HG03108 (cell line): ENCODE measurements around the gene PTPRT.

Source experiments
- ATAC-seq: cut with Tn5 transposase; IDR thresholded peaks from one replicate; pipeline ENCODE4 v1.9.1; 2021; ENCODE audit warnings: moderate library complexity; ENCODE audit not compliant: unreplicated experiment

The PTPRT gene

GRCh38 chr20:42978184-42978974 is 211.3 kb downstream of the PTPRT start:
- ATAC-seq = no peak

DNA sequence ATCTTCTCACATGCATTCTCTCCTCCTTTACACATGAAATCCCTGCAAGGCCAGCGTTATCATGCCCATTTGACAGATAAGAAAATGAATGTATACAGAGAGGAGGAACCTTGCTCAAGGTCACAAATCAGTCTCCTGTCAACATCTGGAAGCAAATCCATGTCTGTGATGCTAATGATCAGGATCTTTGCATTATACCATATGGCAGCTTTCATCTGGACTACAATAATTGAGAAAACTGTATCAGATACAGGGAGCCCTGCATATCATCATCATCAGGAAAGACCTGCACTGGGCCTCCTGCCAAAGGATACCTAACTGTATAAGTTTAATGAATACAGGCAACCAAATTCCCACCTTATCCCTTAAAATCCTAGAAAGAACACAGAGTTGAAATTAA is 213.7 kb downstream of the PTPRT start:
- no peak for ATAC-seq

GRCh38 chr20:42974347-42974746 is 215.4 kb downstream of the PTPRT start:
- no peak for ATAC-seq

- no peak for ATAC-seq
Observed at GRCh38 chr20:42972591-42972990, 217.1 kb downstream of the PTPRT start.

- no peak for ATAC-seq
Observed at GRCh38 chr20:42968746-42969145, 221.0 kb downstream of the PTPRT start.

DNA sequence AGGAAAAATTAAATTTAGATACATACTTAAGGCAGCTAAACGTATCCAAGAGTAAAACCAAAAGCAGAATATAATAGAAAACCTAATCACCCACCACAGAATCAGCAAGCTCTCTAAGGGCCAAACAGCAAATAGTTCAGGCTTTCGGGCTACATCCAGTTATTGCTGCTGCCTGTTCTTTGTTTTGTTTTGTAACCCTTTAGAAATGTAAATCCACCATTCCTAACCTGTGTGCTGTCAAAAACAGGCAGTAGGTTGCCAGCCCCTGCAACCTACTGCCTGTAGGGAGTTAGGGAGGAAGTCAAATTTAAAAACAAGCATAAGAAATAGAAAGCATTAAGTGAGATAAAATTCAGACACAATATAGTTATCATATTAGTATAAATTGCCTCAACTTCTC is 225.9 kb downstream of the PTPRT start:
- ATAC-seq = no peak

DNA sequence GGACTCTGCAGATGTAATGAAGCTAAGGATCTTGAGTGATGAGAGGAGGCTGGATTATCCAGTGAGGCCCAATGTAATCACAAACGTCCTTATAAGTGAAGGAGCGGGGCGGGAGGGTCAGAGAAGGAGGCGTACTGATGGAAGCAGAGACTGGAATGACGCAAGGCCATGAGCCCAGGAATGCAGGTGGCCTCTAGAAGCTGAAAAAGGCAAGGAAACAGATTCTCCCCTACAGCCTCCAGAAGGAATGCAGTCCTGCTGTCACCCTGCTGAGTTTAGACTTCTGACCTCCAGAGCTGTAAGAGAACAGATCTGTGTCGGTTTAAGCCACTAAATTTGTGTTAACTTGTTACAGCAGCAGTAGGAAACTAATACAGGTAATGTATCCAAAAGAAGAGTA is 227.9 kb downstream of the PTPRT start:
- no peak for ATAC-seq

GRCh38 chr20:42959996-42960395 is 229.7 kb downstream of the PTPRT start:
- ATAC-seq = no peak

GRCh38 chr20:42958367-42959069 is 231.2 kb downstream of the PTPRT start:
- ATAC-seq = no peak

DNA sequence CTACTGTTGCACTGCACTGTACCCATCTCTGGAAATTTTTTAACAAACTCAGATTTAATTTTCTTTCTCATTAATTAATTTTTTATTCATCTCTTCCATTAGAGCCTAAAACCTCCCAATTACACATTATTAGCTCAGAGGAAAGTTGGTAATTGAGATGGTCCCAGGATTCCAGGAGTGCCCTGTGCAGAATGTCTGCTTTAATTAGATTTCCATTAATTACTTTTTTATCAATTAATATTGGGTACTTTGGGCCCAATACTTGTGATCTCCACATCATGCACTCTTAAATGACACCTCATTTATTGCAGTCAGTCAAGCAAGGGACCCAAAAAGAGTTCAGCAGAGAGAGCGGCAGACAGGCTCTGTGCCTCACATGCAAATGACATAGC is 232.0 kb downstream of the PTPRT start:
- ATAC-seq = no peak

- no peak for ATAC-seq
Observed at GRCh38 chr20:42957018-42957703, 232.5 kb downstream of the PTPRT start.

GRCh38 chr20:42955713-42956112 is 234.0 kb downstream of the PTPRT start:
- no peak for ATAC-seq

DNA sequence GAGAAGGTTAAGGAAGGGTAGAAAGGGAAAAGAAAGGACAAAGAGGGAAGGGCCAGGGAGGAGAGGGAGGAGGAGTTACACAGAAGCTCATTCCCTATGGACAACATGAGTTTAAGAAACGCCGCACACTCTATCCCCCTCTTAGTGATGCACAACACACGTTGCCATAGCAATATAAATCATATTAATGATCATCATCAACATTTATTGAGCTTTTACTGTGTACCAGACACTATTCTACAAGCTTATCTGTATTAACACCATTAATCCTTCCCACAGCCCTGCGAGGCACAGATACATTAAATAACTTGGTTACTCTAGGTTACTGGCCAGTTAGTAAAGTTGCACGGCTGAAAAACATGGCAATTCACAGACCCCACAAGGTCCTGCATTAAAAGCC is 234.8 kb downstream of the PTPRT start:
- ATAC-seq = no peak

DNA sequence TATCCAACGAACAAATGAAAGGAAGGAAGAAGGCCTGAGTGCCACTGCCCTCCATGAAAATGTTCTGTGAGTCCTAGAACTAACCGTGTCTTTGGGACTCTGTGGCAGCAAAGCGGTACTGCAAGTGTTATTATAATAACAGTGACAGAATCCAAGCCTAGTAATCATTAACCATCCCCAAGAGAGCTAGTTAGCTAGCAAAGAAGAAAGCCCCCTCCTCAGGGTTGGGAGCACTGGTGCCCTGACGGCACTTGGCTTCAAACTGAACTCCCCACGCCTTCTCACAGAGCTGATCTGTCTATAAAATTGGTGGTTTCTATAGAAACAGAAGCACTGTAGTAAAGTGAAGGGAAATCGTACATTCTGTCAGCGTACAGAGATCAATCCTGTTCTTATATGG is 239.8 kb downstream of the PTPRT start:
- ATAC-seq = no peak

- ATAC-seq = no peak
Observed at GRCh38 chr20:42945234-42945994, 244.3 kb downstream of the PTPRT start.

DNA sequence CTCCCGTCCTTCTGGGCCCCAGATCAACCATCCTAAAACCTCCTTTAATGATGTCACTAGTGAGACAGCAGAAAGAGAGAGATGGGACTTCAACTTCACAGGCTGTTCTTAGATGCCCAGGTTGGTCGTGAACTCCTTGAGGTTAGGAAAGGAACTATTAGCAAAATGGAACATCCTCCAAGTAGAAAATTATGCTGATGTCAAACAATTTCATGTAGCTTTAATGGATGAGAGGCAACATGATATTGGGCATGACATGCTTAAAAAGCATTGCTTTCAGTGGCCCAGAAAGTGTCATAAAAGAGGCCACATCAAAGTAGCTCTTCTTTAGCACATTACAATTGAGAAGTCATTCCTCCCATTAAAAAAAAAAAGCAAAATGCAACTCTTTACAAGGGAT is 248.1 kb downstream of the PTPRT start:
- no peak for ATAC-seq

DNA sequence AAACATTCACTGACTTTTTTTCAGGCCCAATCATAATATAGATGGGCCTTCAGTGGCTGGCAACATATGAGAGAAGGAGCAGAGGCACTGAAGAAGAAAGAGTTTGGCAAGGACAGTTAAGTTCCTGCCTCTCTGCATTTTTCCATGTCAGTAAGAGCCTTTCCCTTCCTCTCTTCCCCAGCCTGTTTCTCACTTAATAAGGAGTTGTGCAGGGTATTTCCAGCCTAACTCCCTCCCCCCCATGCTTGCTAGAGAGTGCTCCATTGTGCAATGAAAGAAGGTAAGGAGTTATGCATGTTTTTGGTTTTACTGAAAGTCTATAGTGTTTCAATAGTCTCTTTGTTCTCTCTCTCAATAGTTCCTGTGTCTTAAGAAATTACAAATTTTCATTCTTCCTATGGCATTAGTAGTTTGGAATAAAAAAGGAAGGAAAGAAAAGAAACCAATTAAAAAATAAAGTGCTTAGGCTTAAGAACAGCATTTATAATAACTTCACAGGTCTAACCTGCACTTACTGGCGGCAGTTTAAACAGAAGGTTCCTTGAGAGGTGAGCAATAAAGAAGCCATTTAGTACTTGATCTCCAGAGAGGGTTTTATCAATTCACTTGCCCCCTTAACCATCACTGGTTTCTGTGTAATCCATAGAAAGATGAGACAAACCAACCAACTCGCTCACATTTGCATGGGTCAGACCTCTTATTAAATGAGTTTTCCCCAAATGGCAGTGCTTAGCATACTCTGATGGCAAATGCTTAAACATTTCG is 251.1 kb downstream of the PTPRT start:
- no peak for ATAC-seq

DNA sequence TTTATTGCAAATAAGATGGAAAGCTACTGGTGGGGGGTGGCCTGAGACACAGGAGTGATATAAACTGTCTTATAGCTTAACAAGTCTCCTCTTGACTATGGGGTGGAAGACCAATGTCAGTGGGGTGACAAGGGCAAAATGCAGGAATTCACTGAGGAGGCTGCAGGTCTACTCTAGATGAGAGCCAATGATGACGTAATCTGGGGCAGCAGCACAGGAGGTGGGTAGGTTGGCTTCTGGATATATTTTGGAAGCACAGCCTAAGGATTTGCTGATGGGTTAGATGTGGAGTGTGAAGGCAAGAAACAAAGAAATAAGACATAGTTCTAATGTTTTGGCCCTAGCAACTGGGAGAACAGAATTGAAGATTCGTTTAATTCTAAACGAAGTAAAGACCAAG is 253.2 kb downstream of the PTPRT start:
- ATAC-seq = no peak

DNA sequence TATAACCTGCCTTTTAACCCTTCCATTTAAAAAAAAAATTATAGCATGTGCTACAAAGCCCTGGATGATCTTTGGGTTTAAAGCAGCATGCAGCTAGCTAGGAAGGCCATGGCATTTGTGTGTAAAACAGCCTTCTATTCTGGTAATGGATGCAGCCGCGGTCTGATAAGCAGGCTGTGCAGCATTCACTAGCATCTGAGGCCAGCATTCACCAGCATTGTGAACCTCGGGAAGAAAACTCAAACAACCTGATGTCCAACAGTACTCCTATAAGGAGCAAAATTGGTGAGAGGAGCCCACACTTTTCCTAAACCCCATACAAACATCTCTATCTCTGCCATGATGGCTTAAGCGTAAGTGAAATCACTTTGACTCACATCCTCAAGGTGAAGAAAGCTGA is 265.5 kb downstream of the PTPRT start:
- ATAC-seq = no peak

DNA sequence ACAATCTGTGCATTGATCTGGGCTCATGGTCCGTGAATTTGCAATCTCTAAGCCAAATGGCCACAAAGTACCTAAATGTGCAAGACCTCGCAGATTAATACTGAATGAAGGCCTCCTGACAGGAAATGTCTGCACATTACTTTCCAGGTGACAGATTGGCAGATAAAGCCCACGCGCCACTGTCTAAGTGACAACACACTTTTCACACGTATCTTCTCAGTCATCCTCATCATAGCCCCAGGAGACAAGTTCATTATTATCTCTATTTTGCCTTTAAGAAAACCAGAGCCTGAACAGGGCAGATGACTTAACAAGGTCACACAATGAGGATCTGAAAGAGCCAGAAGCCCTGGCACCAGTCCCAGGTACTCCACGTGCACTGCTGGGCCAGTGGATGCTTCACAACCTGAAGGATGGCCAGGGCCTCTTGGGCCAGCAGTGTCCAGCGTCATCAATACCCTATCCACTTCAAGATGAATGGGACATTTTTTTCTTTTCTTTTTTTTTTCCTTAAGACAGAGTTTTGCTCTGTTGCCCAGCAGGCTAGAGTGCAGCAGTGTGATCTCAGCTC is 266.3 kb downstream of the PTPRT start:
- no peak for ATAC-seq
